HepG2 (cell line): ENCODE measurements around the gene EIF5A. TPM values are rescaled to one million over a fixed set of nuclear protein-coding genes. Genes with fewer than 3 reads are reported as not detected.

Experiments used
- ATAC-seq: fragments of 200-7000 bp; cut with Tn5 transposase; 3 replicates; pipeline ENCODE4 v1.9.1; 2020; ENCODE audit warnings: mild to moderate bottlenecking, moderate library complexity
- BruUV-seq: library from RNA; stranded (reverse); fragments of 400-500 nt; replicated peaks from 2 replicates; lab custom pipeline; 2021; lab: Mats Ljungman, UMichigan
- CTCF ChIA-PET: fragments of 300-600 bp; formaldehyde crosslinking; extraction: SDS; loops from one replicate; lab custom pipeline; 2021; ENCODE audit warnings: low total read pairs, inconsistent platforms, low intra/inter-chr PET ratio; lab: Yijun Ruan, JAX
- POLR2A ChIA-PET: fragments of 350-600 bp; sonication (Branson Sonifier 250); formaldehyde crosslinking; loops from one replicate; lab custom pipeline; 2020; ENCODE audit warnings: antibody characterized with exemption, inconsistent platforms; lab: Yijun Ruan, JAX
- DNase-seq: peaks from one replicate; pipeline ENCODE4 v3.0.0-alpha.2; 2015; ENCODE audit warnings: low spot score
- FAIRE-seq: peaks from 3 replicates; lab custom pipeline; 2011; peaks lifted over from hg19 to GRCh38; lab: Jason Lieb, UNC
- H2AFZ ChIP-seq: one replicate; pipeline ENCODE4 v1.6.1; 2011; ENCODE audit warnings: low read length, inconsistent platforms
- H3K27ac ChIP-seq: fragments of 300-600 bp; 3 replicates; pipeline ENCODE4 v1.8.0; 2011; ENCODE audit warnings: mixed run types, mild to moderate bottlenecking, mixed read lengths, low read length, inconsistent platforms; ENCODE audit not compliant: insufficient read depth; ENCODE audit errors: extremely low read length
- H3K27me3 ChIP-seq, 2 experiments: fragments of 200-600 bp in 1 of 2; 2 replicates in 1 of 2; 3 replicates in 1 of 2; pipeline versions ENCODE4 v1.6.0 to v1.8.0; 2011; ENCODE audit warnings: low read length in 2 of 2, mild to moderate bottlenecking in 2 of 2, moderate library complexity in 2 of 2, inconsistent platforms in 1 of 2; ENCODE audit not compliant: insufficient read depth in 2 of 2, control insufficient read depth in 1 of 2
- H3K36me3 ChIP-seq, 2 experiments: fragments of 200-600 bp in 1 of 2; replicated peaks in 1 of 2; 2 replicates in 1 of 2; 3 replicates in 1 of 2; pipeline versions ENCODE4 v1.5.1 to v1.8.0; 2011; ENCODE audit warnings: low read length in 2 of 2, inconsistent platforms in 1 of 2; ENCODE audit not compliant: insufficient read depth in 2 of 2, control insufficient read depth in 1 of 2
- H3K4me1 ChIP-seq: 2 replicates; pipeline ENCODE4 v1.5.1; 2012; ENCODE audit warnings: low read length, inconsistent platforms; ENCODE audit not compliant: insufficient read depth
- H3K4me2 ChIP-seq: 2 replicates; pipeline ENCODE4 v1.6.0; 2011; ENCODE audit warnings: low read depth, low read length, inconsistent platforms
- H3K4me3 ChIP-seq, 3 experiments: fragments of 200-600 bp in 1 of 3; sonication (generic), shearing (Covaris generic) in 1 of 3; replicated peaks in 1 of 3; 2 replicates each; pipeline ENCODE4 v1.5.1; 2011 to 2016; ENCODE audit warnings: low read length in 3 of 3, inconsistent platforms in 2 of 3, low read depth in 2 of 3, mild to moderate bottlenecking in 2 of 3, control low read depth in 1 of 3, mixed read lengths in 1 of 3; ENCODE audit not compliant: insufficient read depth in 1 of 3
- H3K79me2 ChIP-seq: one replicate; pipeline ENCODE4 v1.6.1; 2011; ENCODE audit warnings: low read length, inconsistent platforms; ENCODE audit not compliant: insufficient read depth
- H3K9ac ChIP-seq: 2 replicates; pipeline ENCODE4 v1.6.0; 2011; ENCODE audit warnings: mild to moderate bottlenecking, low read depth, low read length, inconsistent platforms; ENCODE audit not compliant: insufficient read depth
- H3K9me3 ChIP-seq: 2 replicates; pipeline ENCODE4 v1.5.1; 2012; ENCODE audit warnings: mild to moderate bottlenecking, low read length
- H4K20me1 ChIP-seq: 2 replicates; pipeline ENCODE4 v1.6.0; 2011; ENCODE audit warnings: inconsistent platforms, mild to moderate bottlenecking, low read length, moderate library complexity; ENCODE audit not compliant: insufficient read depth
- AGO1 ChIP-seq: fragments of 200-400 bp; formaldehyde crosslinking; IDR thresholded peaks from 2 replicates; pipeline ENCODE4 v1.6.1; 2017; ENCODE audit warnings: mild to moderate bottlenecking, low read depth, low read length, moderate library complexity; ENCODE audit not compliant: poor library complexity, severe bottlenecking
- KAT2B ChIP-seq: fragments of 150-350 bp; IDR thresholded peaks from 2 replicates; pipeline ENCODE4 v1.6.1; 2014; ENCODE audit warnings: low read depth, low read length, borderline replicate concordance
- PRPF4 ChIP-seq: fragments of 200-400 bp; formaldehyde crosslinking; IDR thresholded peaks from 2 replicates; pipeline ENCODE4 v1.6.1; 2016; ENCODE audit warnings: low read length, low read depth; ENCODE audit not compliant: poor library complexity, severe bottlenecking
- SP1 ChIP-seq, 2 experiments: fragments of 450-650 bp in 1 of 2; sonication (generic) in 1 of 2; formaldehyde crosslinking in 1 of 2; IDR thresholded peaks; 2 replicates each; pipeline versions ENCODE4 v1.4.0 to v1.6.1; 2016 to 2020; ENCODE audit warnings: missing genetic modification reagents in 1 of 2
- ZNF788 ChIP-seq: sonication (generic); formaldehyde crosslinking; IDR thresholded peaks from 2 replicates; pipeline ENCODE4 v1.5.0; 2020; ENCODE audit warnings: mild to moderate bottlenecking, missing genetic modification reagents, borderline replicate concordance
- WGBS: methylation state at CpG from one replicate; pipeline ENCODE4 v1.1.6; 2017; ENCODE audit warnings: low lambda C conversion rate; 5-methylcytosine and 5-hydroxymethylcytosine counted together
- in situ Hi-C: cut with HindIII; loops from 2 replicates; pipeline ENCODE4 v1.10.0; 2017; ENCODE audit warnings: low pct_unique_long_range_greater_than_20kb; ENCODE audit not compliant: extremely low pct_ligation_motif_present
- intact Hi-C: fragments of 100-400 bp; cut with micrococcal nuclease; formaldehyde crosslinking; loops from one replicate; pipeline ENCODE4 v1.10.0; 2022; ENCODE audit not compliant: unreplicated experiment
- polyA plus RNA-seq, 8 experiments: library from polyadenylated mRNA; depleted of rRNA in 3 of 8; stranded (reverse) in 7 of 8; unstranded in 1 of 8; fragments of >200 nt; fragmentation: Illumina TruSeq in 4 of 8; extraction: Trizol in 4 of 8; gene quantifications; 2 replicates each; pipeline versions ENCODE4 v1.2.1 to v1.2.3, GENCODE V29; 2011 to 2016; ENCODE audit warnings: low read depth in 4 of 8, missing spikeins in 1 of 8, mixed read lengths in 1 of 8; ENCODE audit not compliant: insufficient read depth in 1 of 8
- total RNA-seq, 5 experiments: library from RNA; depleted of rRNA; stranded (reverse); fragments of >200 nt; fragmentation: Illumina TruSeq; extraction: Trizol; gene quantifications; 2 replicates each; pipeline ENCODE4 v1.2.3, GENCODE V29; 2016; ENCODE audit warnings: low read depth in 1 of 5

EIF5A gene
- total and polyA plus RNA-seq, 2 of the 13 experiments (the other 11 are each of a cell fraction or from before 2014, with no cell fraction given) = 319 to 337 TPM

GRCh38 chr17:7289256-7290032, 18.0 kb upstream of the EIF5A start:
- DNase-seq (no peak), FAIRE-seq (no peak), ATAC-seq (no peak)
- in situ Hi-C loops = loop anchor here (10.0 kb wide), 1 partner anchor 245 kb away; the partner anchor contains the start of gene SLC16A11
- Histone ChIP-seq H3K27me3 (peaks cover 0 to 11% of the 10 kb centered on the region in 2 experiments; a peak in 2 of 5 replicates), H3K9ac (no peak overlapping the region), H3K27ac (no peak overlapping the region), H3K4me2 (no peak overlapping the region), H3K9me3 (no peaks in the 10 kb centered on the region), H4K20me1 (no peaks in the 10 kb centered on the region), H3K79me2 (no peaks in the 10 kb centered on the region), H3K4me3 (no peak overlapping the region), H3K36me3 (peaks cover 4 to 7% of the 10 kb centered on the region in 2 experiments; a peak in 3 of 5 replicates)
- intact Hi-C loops = no loop called here
- 77% methylated on average over 6 of the region's 18 CpGs for WGBS
- ChIA-PET CTCF (no interaction called here), POLR2A (no interaction called here)
- no TSS peak for BruUV-seq
- TF ChIP-seq ZNF788 (CRISPR knock-in tag) (no peak), SP1 (IDR thresholded peaks at IDR 0.05) (no peak), SP1 (CRISPR knock-in tag; IDR thresholded peaks at IDR 0.05) (no peak), AGO1 (no peak), KAT2B (no peak)
- TF ChIP-seq, all 625 proteins: peak for 0
- H2AFZ ChIP-seq = no peak overlapping the region
- peaks cover 26% of the 10 kb centered on the region for H3K4me1 ChIP-seq

GRCh38 chr17:7290166-7290565, 17.3 kb upstream of the EIF5A start:
- in situ Hi-C loops = no loop called here
- intact Hi-C loops = no loop called here
- Histone ChIP-seq H3K27me3 (peaks cover 0 to 11% of the 10 kb centered on the region in 2 experiments; a peak in 2 of 5 replicates), H4K20me1 (no peaks in the 10 kb centered on the region), H3K36me3 (peaks cover 0 to 1% of the 10 kb centered on the region in 2 experiments; a peak in 2 of 5 replicates), H3K4me2 (no peak overlapping the region), H3K4me3 (no peak overlapping the region), H2AFZ (no peak overlapping the region), H3K9me3 (no peaks in the 10 kb centered on the region), H3K4me1 (peaks cover 26% of the 10 kb centered on the region), H3K27ac (no peak overlapping the region), H3K79me2 (no peaks in the 10 kb centered on the region), H3K9ac (no peak overlapping the region)
- WGBS = 77% methylated on average over 14 of the region's 19 CpGs
- DNase-seq (no peak), ATAC-seq (no peak), FAIRE-seq (no peak)
- ChIA-PET CTCF (no interaction called here), POLR2A (no interaction called here)
- no TSS peak for BruUV-seq
- TF ChIP-seq PRPF4 = no peak
